Uterus (tissue), 4 donors: Measurements from ENCODE around the gene EEFSEC. TPM values are rescaled to one million over a fixed set of nuclear protein-coding genes. Genes with fewer than 3 reads are reported as not detected.
A peak's percentile ranks its signal among the peaks of the same experiment; 100 is the strongest.

Experiments used
- DNase-seq, 2 donors: peaks; one replicate each; pipeline ENCODE4 v3.0.0-alpha.2; 2019 to 2020
- H3K27ac ChIP-seq, 2 donors: fragments of 200-600 bp; sonication (generic); 1 replicate in 1 of 2; 2 replicates in 1 of 2; pipeline ENCODE4 v1.5.1; 2016 to 2018
- H3K27me3 ChIP-seq, 2 donors: fragments of 200-600 bp; sonication (generic); one replicate each; pipeline ENCODE4 v1.5.1; 2018 to 2019; ENCODE audit warnings: control low read depth in 1 of 2
- H3K36me3 ChIP-seq, 2 donors: fragments of 200-600 bp; sonication (generic); one replicate each; pipeline ENCODE4 v1.5.1; 2019; ENCODE audit warnings: control low read depth in 1 of 2
- H3K4me1 ChIP-seq, 2 donors: fragments of 200-600 bp; sonication (generic); one replicate each; pipeline ENCODE4 v1.5.1; 2018 to 2019; ENCODE audit warnings: control low read depth in 1 of 2
- H3K4me3 ChIP-seq, 2 donors: fragments of 200-600 bp; sonication (generic); 1 replicate in 1 of 2; 2 replicates in 1 of 2; pipeline ENCODE4 v1.5.1; 2018 to 2019; ENCODE audit warnings: mild to moderate bottlenecking in 1 of 2
- H3K9me3 ChIP-seq, 2 donors: fragments of 200-600 bp; sonication (generic); one replicate each; pipeline ENCODE4 v1.5.1; 2019; ENCODE audit warnings: control low read depth in 1 of 2
- CTCF ChIP-seq, 4 experiments: fragments of 200-600 bp in 2 of 4; fragments of 450-650 bp in 2 of 4; sonication (generic) in 2 of 4; IDR thresholded peaks; one replicate each; pipeline ENCODE4 v1.5.1; 2016 to 2019; ENCODE audit warnings: antibody characterized with exemption in 4 of 4, mild to moderate bottlenecking in 2 of 4, moderate library complexity in 1 of 4
- POLR2A ChIP-seq, 2 donors: fragments of 450-650 bp; IDR thresholded peaks; one replicate each; pipeline ENCODE4 v1.6.1; 2016; ENCODE audit warnings: antibody characterized with exemption in 2 of 2, mild to moderate bottlenecking in 1 of 2, moderate library complexity in 1 of 2
- intact Hi-C: fragments of 100-400 bp; cut with DNase I; formaldehyde crosslinking; loops from one replicate; pipeline ENCODE4 v1.15.1; 2023; ENCODE audit warnings: low total_unique reads
- total RNA-seq, 4 donors: library from RNA; depleted of rRNA in 3 of 4; stranded (reverse); fragments of >200 nt in 3 of 4; gene quantifications; one replicate each; pipeline versions ENCODE4 v1.1.0 to v1.2.4, GENCODE V29; 2014 to 2023
- donor health status: DM: yes; HTN: yes; CAD: no.

Gene EEFSEC
- total RNA-seq, 4 donors from 2014 or later: 2.9 to 20.0 (median 12.5) TPM

GRCh38 chr3:128322030-128323022, 169.0 kb downstream of the EEFSEC start:
- no peaks in the 10 kb centered on the region for H3K27me3 ChIP-seq
- intact Hi-C loops: no loop called here
- H3K4me3 ChIP-seq: no peak overlapping the region
- no peaks in the 10 kb centered on the region for H3K4me1 ChIP-seq
- H3K27ac ChIP-seq: no peak overlapping the region
- H3K9me3 ChIP-seq: no peaks in the 10 kb centered on the region
- no peaks in the 10 kb centered on the region for H3K36me3 ChIP-seq
- TF ChIP-seq POLR2A (IDR thresholded peaks at IDR 0.05): no peak
- TF ChIP-seq CTCF (IDR thresholded peaks at IDR 0.05): peak in 3 of 4 experiments; percentile 31 to 46 (median 42)
- DNase-seq: peak in 1 of 2 donors; percentile 42

DNA sequence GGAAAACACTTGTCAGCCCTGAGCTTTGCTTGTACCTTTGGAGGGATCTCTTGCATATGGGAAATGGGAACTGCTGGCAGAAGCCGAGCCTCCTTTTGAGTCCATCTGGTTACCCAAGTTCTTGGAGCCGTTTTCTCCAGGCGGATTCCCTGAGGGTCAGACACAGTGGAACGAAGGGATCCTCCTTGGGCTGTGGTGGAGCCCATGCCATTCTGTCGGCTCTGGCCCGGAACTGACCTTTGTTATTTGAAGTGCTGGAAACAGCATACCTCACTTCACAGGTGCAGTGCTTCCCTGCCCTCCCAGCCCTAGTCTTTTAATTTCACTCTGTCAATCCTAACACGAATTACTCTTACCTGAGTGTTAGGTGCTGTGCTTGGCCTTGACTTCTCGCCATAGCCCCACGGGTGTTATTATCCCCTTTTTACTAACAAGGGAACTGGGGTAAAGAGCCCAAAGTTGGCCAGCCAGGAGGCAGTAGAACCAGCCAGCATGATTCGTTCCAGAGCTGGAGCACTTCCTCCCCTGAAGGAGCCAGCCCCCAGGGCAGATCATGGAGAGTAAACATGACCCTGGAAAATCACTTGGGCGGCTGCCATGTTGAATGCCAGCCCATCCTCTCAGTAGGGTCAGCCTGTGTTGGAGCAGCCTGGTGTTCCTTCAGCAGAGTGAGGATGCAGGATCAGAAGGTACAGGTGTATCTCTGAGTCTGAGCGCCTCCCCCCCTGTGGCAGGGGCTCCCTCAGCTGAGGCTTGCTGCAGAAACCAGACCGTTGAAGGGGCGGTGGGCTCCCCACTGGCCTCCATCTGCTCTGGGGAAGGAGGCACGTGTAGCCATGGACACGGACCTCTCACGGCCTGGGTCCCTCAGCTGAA, 170.2 kb downstream of the EEFSEC start:
- no peaks in the 10 kb centered on the region for H3K36me3 ChIP-seq
- H3K4me1 ChIP-seq: no peaks in the 10 kb centered on the region
- H3K9me3 ChIP-seq: no peaks in the 10 kb centered on the region
- H3K27ac ChIP-seq: no peak overlapping the region
- intact Hi-C loops: no loop called here
- no peaks in the 10 kb centered on the region for H3K27me3 ChIP-seq
- TF ChIP-seq CTCF (IDR thresholded peaks at IDR 0.05) (no peak), POLR2A (IDR thresholded peaks at IDR 0.05) (no peak)
- no peak for DNase-seq
- H3K4me3 ChIP-seq: no peak overlapping the region

DNA sequence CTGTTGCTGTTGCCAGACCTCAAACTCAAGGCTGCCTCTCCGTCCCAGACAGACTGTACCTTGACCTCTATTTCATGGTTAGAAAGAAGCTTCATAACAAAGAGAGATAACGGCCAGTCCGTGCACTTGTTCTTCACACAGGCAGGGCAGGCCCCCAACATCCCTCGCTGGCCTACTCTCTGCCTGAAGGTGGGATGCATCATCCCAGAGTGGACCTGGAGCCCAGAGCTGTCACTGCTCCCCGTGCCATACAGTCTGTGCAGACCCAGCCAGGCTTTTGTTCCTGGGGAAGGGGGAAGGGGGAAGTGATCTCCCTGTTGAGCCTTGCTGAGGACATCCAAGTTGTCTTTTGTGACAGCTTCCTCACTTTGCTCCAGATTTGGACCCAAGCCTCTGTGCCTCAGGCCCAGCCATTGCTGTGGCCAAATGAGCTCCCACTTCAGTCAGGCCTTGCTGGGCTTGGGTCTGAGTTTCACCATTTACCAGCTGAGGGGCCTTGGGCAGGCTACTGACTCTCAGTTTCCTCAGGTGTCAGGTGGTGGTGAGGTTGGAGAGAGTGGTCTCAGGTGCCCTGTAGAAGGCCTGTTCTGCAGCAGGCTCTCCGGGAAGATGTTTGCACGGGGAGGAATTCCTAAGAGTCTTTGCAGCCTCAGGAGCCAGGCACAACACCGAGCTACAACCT, 171.8 kb downstream of the EEFSEC start:
- no peak overlapping the region for H3K4me3 ChIP-seq
- intact Hi-C loops: no loop called here
- H3K27ac ChIP-seq: no peak overlapping the region
- H3K36me3 ChIP-seq: no peaks in the 10 kb centered on the region
- no peaks in the 10 kb centered on the region for H3K4me1 ChIP-seq
- DNase-seq: no peak
- no peaks in the 10 kb centered on the region for H3K27me3 ChIP-seq
- TF ChIP-seq POLR2A (IDR thresholded peaks at IDR 0.05): no peak
- TF ChIP-seq CTCF (IDR thresholded peaks at IDR 0.05): no peak
- H3K9me3 ChIP-seq: no peaks in the 10 kb centered on the region

- intact Hi-C loops: no loop called here
- Histone ChIP-seq H3K4me3 (no peak overlapping the region), H3K4me1 (no peaks in the 10 kb centered on the region), H3K27ac (no peak overlapping the region), H3K27me3 (no peaks in the 10 kb centered on the region), H3K9me3 (no peaks in the 10 kb centered on the region), H3K36me3 (no peaks in the 10 kb centered on the region)
- DNase-seq: no peak
- TF ChIP-seq CTCF (IDR thresholded peaks at IDR 0.05): no peak
- TF ChIP-seq POLR2A (IDR thresholded peaks at IDR 0.05): no peak
Measured at GRCh38 chr3:128326051-128326823, 173.0 kb downstream of the EEFSEC start.
